Measurements from ENCODE around the gene OTX2. TPM values are rescaled to one million over a fixed set of nuclear protein-coding genes. Genes with fewer than 3 reads are reported as not detected.

OTX2 gene
- total RNA-seq, 1 donor from 2014 or later, result 0.77 TPM

GRCh38 chr14:56787530-56787929 lies 22.7 kb downstream of the OTX2 start:
- H3K4me1 Mint-ChIP-seq, result no peaks in the 10 kb centered on the region
- H3K9me3 Mint-ChIP-seq, result no peaks in the 10 kb centered on the region
- H3K36me3 Mint-ChIP-seq (ENCODE audit: low read depth), result no peaks in the 10 kb centered on the region
- H3K27me3 Mint-ChIP-seq (ENCODE audit: low read depth), result peaks cover 94% of the 10 kb centered on the region
- DNase-seq (ENCODE audit: low read depth, low spot score), result no peak
- H3K27ac Mint-ChIP-seq (ENCODE audit: unreplicated experiment), result no peak overlapping the region
- H3K4me3 Mint-ChIP-seq, result no peak overlapping the region
- no peak for TF ChIP-seq CTCF (conservative IDR thresholded peaks at IDR 0.05)

GRCh38 chr14:56782711-56783110 lies 27.6 kb downstream of the OTX2 start:
- no peak overlapping the region for H3K27ac Mint-ChIP-seq (ENCODE audit: unreplicated experiment)
- no peak for TF ChIP-seq CTCF (conservative IDR thresholded peaks at IDR 0.05)
- H3K36me3 Mint-ChIP-seq (ENCODE audit: low read depth), result no peaks in the 10 kb centered on the region
- no peaks in the 10 kb centered on the region for H3K9me3 Mint-ChIP-seq
- no peaks in the 10 kb centered on the region for H3K4me1 Mint-ChIP-seq
- no peak overlapping the region for H3K4me3 Mint-ChIP-seq
- H3K27me3 Mint-ChIP-seq (ENCODE audit: low read depth), result peaks cover 69% of the 10 kb centered on the region
- DNase-seq (ENCODE audit: low read depth, low spot score), result no peak

- no peak for TF ChIP-seq CTCF (conservative IDR thresholded peaks at IDR 0.05)
- DNase-seq (ENCODE audit: low read depth, low spot score), result no peak
- no peak overlapping the region for H3K27ac Mint-ChIP-seq (ENCODE audit: unreplicated experiment)
These were observed 35.8 kb downstream of the OTX2 start for GRCh38 chr14:56774503-56774902.

GRCh38 chr14:56770512-56770911 lies 39.8 kb downstream of the OTX2 start:
- DNase-seq (ENCODE audit: low read depth, low spot score), result no peak
- H3K36me3 Mint-ChIP-seq (ENCODE audit: low read depth), result no peaks in the 10 kb centered on the region

More at GRCh38 chr14:56774503-56774902, 35.8 kb downstream of the OTX2 start:
- Mint-ChIP-seq H3K4me1 (no peaks in the 10 kb centered on the region), H3K36me3 (ENCODE audit: low read depth) (no peaks in the 10 kb centered on the region), H3K27me3 (ENCODE audit: low read depth) (peaks cover 61% of the 10 kb centered on the region), H3K9me3 (no peaks in the 10 kb centered on the region), H3K4me3 (no peak overlapping the region)

GRCh38 chr14:56760164-56760914 lies 49.9 kb downstream of the OTX2 start:
- Mint-ChIP-seq H3K9me3 (peaks cover 2% of the 10 kb centered on the region), H3K36me3 (ENCODE audit: low read depth) (no peaks in the 10 kb centered on the region), H3K27me3 (ENCODE audit: low read depth) (peaks cover 27% of the 10 kb centered on the region), H3K27ac (ENCODE audit: unreplicated experiment) (no peak overlapping the region), H3K4me1 (no peaks in the 10 kb centered on the region), H3K4me3 (no peak overlapping the region)
- DNase-seq (ENCODE audit: low read depth, low spot score), result no peak
- TF ChIP-seq CTCF (conservative IDR thresholded peaks at IDR 0.05), result no peak

More at GRCh38 chr14:56770512-56770911, 39.8 kb downstream of the OTX2 start:
- no peaks in the 10 kb centered on the region for H3K4me1 Mint-ChIP-seq
- no peak for TF ChIP-seq CTCF (conservative IDR thresholded peaks at IDR 0.05)
- no peaks in the 10 kb centered on the region for H3K9me3 Mint-ChIP-seq
- H3K27me3 Mint-ChIP-seq (ENCODE audit: low read depth), result peaks cover 30% of the 10 kb centered on the region
- H3K4me3 Mint-ChIP-seq, result no peak overlapping the region
- H3K27ac Mint-ChIP-seq (ENCODE audit: unreplicated experiment), result no peak overlapping the region

All from neural crest cell (in vitro differentiated cells).